K562 (cell line): ENCODE data around the gene HORMAD1. TPM values are rescaled to one million over a fixed set of nuclear protein-coding genes. Genes with fewer than 3 reads are reported as not detected.

Source experiments
- ATAC-seq: fragments of 200-7000 bp; cut with Tn5 transposase; 3 replicates; pipeline ENCODE4 v1.9.1; 2020; ENCODE audit warnings: moderate library complexity
- BruUV-seq: library from RNA; stranded (reverse); fragments of 400-500 nt; replicated peaks from 2 replicates; lab custom pipeline; 2021; lab: Mats Ljungman, UMichigan
- CTCF ChIA-PET: fragments of 300-600 bp; formaldehyde crosslinking; extraction: SDS; loops from one replicate; lab custom pipeline; 2021; ENCODE audit warnings: low intra/inter-chr PET ratio; lab: Yijun Ruan, JAX
- POLR2A ChIA-PET: fragments of 300-600, 350-650 bp; sonication (Branson Sonifier 250); formaldehyde crosslinking; extraction: SDS; loops from one replicate; lab custom pipeline; 2021; ENCODE audit warnings: antibody characterized with exemption, inconsistent platforms; lab: Yijun Ruan, JAX
- DNase-seq, 4 experiments: peaks; one replicate each; pipeline versions ENCODE4 v3.0.0 to v3.0.0-alpha.2; 2011 to 2018; ENCODE audit warnings: low spot score in 3 of 4, mixed read lengths in 3 of 4; ENCODE audit errors: extremely low read depth in 1 of 4
- FAIRE-seq: peaks from 2 replicates; lab custom pipeline; 2011; peaks lifted over from hg19 to GRCh38; lab: Jason Lieb, UNC
- H2AFZ ChIP-seq: 2 replicates; pipeline ENCODE4 v1.6.0; 2011; ENCODE audit warnings: low read depth, low read length, control low read depth, inconsistent platforms
- H3K27ac ChIP-seq: fragments of 200-600 bp; 3 replicates; pipeline ENCODE4 v1.8.0; 2011; ENCODE audit warnings: low read depth, mild to moderate bottlenecking, control low read depth, inconsistent platforms, low read length, moderate library complexity, mixed read lengths; ENCODE audit errors: extremely low read depth
- H3K27me3 ChIP-seq, 2 experiments: fragments of 300-600 bp in 1 of 2; 2 replicates in 1 of 2; 3 replicates in 1 of 2; pipeline versions ENCODE4 v1.6.0 to v1.8.0; 2011; ENCODE audit warnings: inconsistent platforms in 2 of 2, low read length in 2 of 2, mild to moderate bottlenecking in 1 of 2, mixed read lengths in 1 of 2, moderate library complexity in 1 of 2; ENCODE audit not compliant: control insufficient read depth in 2 of 2, insufficient read depth in 2 of 2
- H3K36me3 ChIP-seq: fragments of 300-600 bp; 3 replicates; pipeline ENCODE4 v1.8.0; 2011; ENCODE audit warnings: mild to moderate bottlenecking, low read length, inconsistent platforms; ENCODE audit not compliant: control insufficient read depth, insufficient read depth
- H3K4me1 ChIP-seq, 2 experiments: fragments of 200-600 bp in 1 of 2; replicated peaks in 1 of 2; 2 replicates in 1 of 2; 3 replicates in 1 of 2; pipeline versions ENCODE4 v1.5.1 to v1.8.0; 2011; ENCODE audit warnings: inconsistent platforms in 2 of 2, low read length in 2 of 2, mild to moderate bottlenecking in 1 of 2, mixed read lengths in 1 of 2, moderate library complexity in 1 of 2; ENCODE audit not compliant: control insufficient read depth in 2 of 2, insufficient read depth in 2 of 2
- H3K4me2 ChIP-seq: 2 replicates; pipeline ENCODE4 v1.6.1; 2011; ENCODE audit warnings: low read length, control low read depth, inconsistent platforms, mixed read lengths; ENCODE audit not compliant: insufficient read depth
- H3K4me3 ChIP-seq: fragments of 200-600 bp; sonication (generic), shearing (Covaris generic); 2 replicates; pipeline ENCODE4 v1.5.1; 2016; ENCODE audit warnings: control low read depth, inconsistent platforms
- H3K79me2 ChIP-seq: fragments of 200-600 bp; 3 replicates; pipeline ENCODE4 v1.8.0; 2011; ENCODE audit warnings: low read length, inconsistent platforms; ENCODE audit not compliant: control insufficient read depth, insufficient read depth
- H3K9ac ChIP-seq, 2 experiments: 2 replicates each; pipeline versions ENCODE4 v1.6.0 to v1.6.1; 2011; ENCODE audit warnings: low read depth in 2 of 2, low read length in 2 of 2, control low read depth in 1 of 2, inconsistent platforms in 1 of 2, mild to moderate bottlenecking in 1 of 2, mixed read lengths in 1 of 2; ENCODE audit not compliant: insufficient read depth in 1 of 2
- H3K9me1 ChIP-seq: one replicate; pipeline ENCODE4 v1.6.0; 2011; ENCODE audit warnings: inconsistent platforms, mild to moderate bottlenecking, low read length, moderate library complexity; ENCODE audit not compliant: control insufficient read depth, insufficient read depth
- H3K9me3 ChIP-seq: replicated peaks from 2 replicates; pipeline ENCODE4 v1.5.1; 2011; ENCODE audit warnings: low read depth, low read length, inconsistent platforms; ENCODE audit not compliant: control insufficient read depth, insufficient read depth
- H4K20me1 ChIP-seq: replicated peaks from 2 replicates; pipeline ENCODE4 v1.6.1; 2011; ENCODE audit warnings: low read length, inconsistent platforms, mixed read lengths; ENCODE audit not compliant: control insufficient read depth, insufficient read depth
- BDP1 ChIP-seq: IDR thresholded peaks from 3 replicates; pipeline ENCODE4 v1.6.1; 2011; ENCODE audit not compliant: insufficient read length, insufficient read depth
- CREM ChIP-seq: IDR thresholded peaks from 2 replicates; pipeline ENCODE4 v1.6.1; 2014; ENCODE audit warnings: antibody characterized with exemption, low read depth
- ERF ChIP-seq: fragments of 450-650 bp; formaldehyde crosslinking; IDR thresholded peaks from 2 replicates; pipeline ENCODE4 v1.4.0; 2020; ENCODE audit warnings: mild to moderate bottlenecking, mixed read lengths
- MAFK ChIP-seq: IDR thresholded peaks from 2 replicates; pipeline ENCODE4 v1.6.1; 2011; ENCODE audit warnings: low read length, improper control_type of control experiment
- MED1 ChIP-seq: sonication (generic); formaldehyde crosslinking; IDR thresholded peaks from 2 replicates; pipeline ENCODE4 v1.8.1; 2023; ENCODE audit warnings: missing genetic modification reagents, borderline replicate concordance
- MXI1 ChIP-seq: IDR thresholded peaks from 2 replicates; pipeline ENCODE4 v1.6.1; 2011; ENCODE audit warnings: low read depth, mild to moderate bottlenecking, improper control_type of control experiment, low read length
- NFYB ChIP-seq: IDR thresholded peaks from 2 replicates; pipeline ENCODE4 v1.6.1; 2011; ENCODE audit warnings: mild to moderate bottlenecking, moderate library complexity; ENCODE audit not compliant: insufficient read length; ENCODE audit errors: extremely low read depth
- NR4A1 ChIP-seq, 2 experiments: fragments of 250-450 bp in 1 of 2; fragments of 450-650 bp in 1 of 2; sonication (Bioruptor Pico) in 1 of 2; IDR thresholded peaks; 2 replicates each; pipeline versions ENCODE4 v1.4.0 to v1.6.1; 2016 to 2020; ENCODE audit warnings: mild to moderate bottlenecking in 2 of 2, missing compliant biosample characterization in 1 of 2, missing genetic modification characterization in 1 of 2, moderate library complexity in 1 of 2
- OTX1 ChIP-seq: fragments of 450-650 bp; formaldehyde crosslinking; IDR thresholded peaks from 2 replicates; pipeline ENCODE4 v1.4.0; 2022; ENCODE audit warnings: mild to moderate bottlenecking
- TGIF2 ChIP-seq: sonication (generic); formaldehyde crosslinking; IDR thresholded peaks from 2 replicates; pipeline ENCODE4 v1.8.1; 2022; ENCODE audit warnings: mild to moderate bottlenecking, missing genetic modification reagents, moderate library complexity
- ZNF197 ChIP-seq: fragments of 200-800 bp; sonication (Bioruptor generic); IDR thresholded peaks from 2 replicates; pipeline ENCODE4 v1.6.1; 2016; ENCODE audit warnings: low read depth, missing genetic modification characterization, missing compliant biosample characterization
- WGBS: fragments of 100-300 bp; shearing (Covaris generic); methylation state at CpG from one replicate; pipeline ENCODE4 v1.1.6; 2016; ENCODE audit warnings: low coverage, mixed read lengths; ENCODE audit not compliant: insufficient coverage; ENCODE audit errors: missing lambda C conversion rate; 5-methylcytosine and 5-hydroxymethylcytosine counted together
- in situ Hi-C: fragments of 300-500 bp; cut with MboI; formaldehyde crosslinking; loops from 4 replicates; pipeline ENCODE4 v1.15.0; 2018; ENCODE audit warnings: inconsistent platforms, mixed read lengths
- intact Hi-C: fragments of 100-400 bp; cut with micrococcal nuclease; formaldehyde crosslinking; loops from 2 replicates; pipeline ENCODE4 v1.14.2; 2022
- polyA plus RNA-seq, 8 experiments: library from polyadenylated mRNA; depleted of rRNA in 4 of 8; stranded (reverse) in 5 of 8; unstranded in 3 of 8; fragments of >200 nt; fragmentation: Nextera tagmentation in 2 of 8; fragmentation: Illumina TruSeq in 1 of 8; extraction: Ambion mirVana in 2 of 8; extraction: Trizol in 1 of 8; gene quantifications; 2 replicates each; pipeline versions ENCODE4 v1.2.1 to v1.2.3, GENCODE V29; 2011 to 2014; ENCODE audit warnings: inconsistent platforms in 1 of 8, missing spikeins in 1 of 8
- total RNA-seq, 7 experiments: library from RNA; depleted of rRNA in 6 of 7; stranded (reverse); fragments of >200 nt in 6 of 7; fragmentation: Illumina TruSeq in 2 of 7; extraction: Trizol in 2 of 7; gene quantifications; 2 replicates each; pipeline versions ENCODE4 v1.2.1 to v1.2.3, GENCODE V29; 2011 to 2021; ENCODE audit warnings: low replicate concordance in 1 of 7
- TF ChIP-seq, protein P1 (sequence below): IDR thresholded peaks from 2 replicates; pipeline ENCODE4 v1.6.1; 2012; ENCODE audit warnings: low read depth, low read length, improper control_type of control experiment, borderline replicate concordance
- TF ChIP-seq, protein P2 (sequence below), 2 experiments: fragments of 450-650 bp; conservative IDR thresholded peaks; 2 replicates each; pipeline ENCODE4 v1.6.1; 2017; ENCODE audit warnings: mild to moderate bottlenecking in 2 of 2, moderate library complexity in 2 of 2
- TF ChIP-seq, protein P3 (sequence below): fragments of 250-450 bp; sonication (Bioruptor Pico); IDR thresholded peaks from 2 replicates; pipeline ENCODE4 v1.5.0; 2020; ENCODE audit warnings: mild to moderate bottlenecking, borderline replicate concordance
- TF ChIP-seq, protein P4 (sequence below): fragments of 250-450 bp; sonication (Bioruptor Pico); IDR thresholded peaks from 2 replicates; pipeline ENCODE4 v1.5.1; 2021; ENCODE audit warnings: mild to moderate bottlenecking

HORMAD1 gene
- total and polyA plus RNA-seq, 9 of the 15 experiments (the other 6 are each of a cell fraction or from before 2014, with no cell fraction given): not detected

DNA sequence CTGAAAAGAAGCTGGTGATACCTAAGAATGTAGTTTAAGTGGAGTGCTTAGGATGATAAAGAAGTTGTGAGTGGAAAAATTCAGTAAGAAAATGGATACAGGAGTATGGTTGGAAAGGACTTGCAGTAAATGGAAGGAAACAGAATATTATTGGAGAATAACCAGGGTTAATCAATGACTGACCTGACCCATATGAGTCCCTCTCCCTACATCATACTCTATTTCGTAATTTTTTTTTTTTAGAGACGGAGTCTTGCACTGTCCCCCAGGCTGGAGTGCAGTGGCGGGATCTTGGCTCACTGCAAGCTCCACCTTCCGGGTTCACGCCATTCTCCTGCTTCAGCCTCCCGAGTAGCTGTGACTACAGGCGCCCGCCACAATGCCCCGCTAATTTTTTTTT is 57.9 kb downstream of the HORMAD1 start (continued):
- TF ChIP-seq NFYB (no peak), NR4A1 (CRISPR knock-in tag; IDR thresholded peaks at IDR 0.05) (no peak), NR4A1 (tag; IDR thresholded peaks at IDR 0.05) (no peak), MAFK (no peak)
- TF ChIP-seq, protein P1, sequence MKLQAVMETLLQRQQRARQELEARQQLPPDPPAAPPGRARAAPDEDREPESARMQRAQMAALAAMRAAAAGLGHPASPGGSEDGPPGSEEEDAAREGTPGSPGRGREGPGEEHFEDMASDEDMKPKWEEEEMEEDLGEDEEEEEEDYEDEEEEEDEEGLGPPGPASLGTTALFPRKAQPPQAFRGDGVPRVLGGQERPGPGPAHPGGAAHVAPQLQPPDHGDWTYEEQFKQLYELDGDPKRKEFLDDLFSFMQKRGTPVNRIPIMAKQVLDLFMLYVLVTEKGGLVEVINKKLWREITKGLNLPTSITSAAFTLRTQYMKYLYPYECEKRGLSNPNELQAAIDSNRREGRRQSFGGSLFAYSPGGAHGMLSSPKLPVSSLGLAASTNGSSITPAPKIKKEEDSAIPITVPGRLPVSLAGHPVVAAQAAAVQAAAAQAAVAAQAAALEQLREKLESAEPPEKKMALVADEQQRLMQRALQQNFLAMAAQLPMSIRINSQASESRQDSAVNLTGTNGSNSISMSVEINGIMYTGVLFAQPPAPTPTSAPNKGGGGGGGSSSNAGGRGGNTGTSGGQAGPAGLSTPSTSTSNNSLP: no peak

DNA sequence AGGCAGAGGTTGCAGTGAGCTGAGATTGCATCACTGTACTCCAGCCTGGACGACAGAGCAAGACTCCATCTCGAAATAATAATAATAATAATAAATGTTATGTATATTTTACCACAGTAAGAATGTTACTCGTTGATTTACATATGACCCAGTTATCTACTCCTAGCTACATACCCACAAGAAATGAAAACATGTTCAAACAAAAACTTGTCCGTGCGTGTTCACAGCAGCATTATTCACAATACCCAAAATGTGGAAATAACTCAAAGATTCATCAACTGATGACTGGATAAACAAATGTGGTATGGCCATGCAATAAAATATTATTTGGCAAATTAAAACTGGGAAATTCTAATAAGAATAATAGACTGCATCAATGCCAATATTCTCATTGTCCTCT is 59.5 kb downstream of the HORMAD1 start:
- 92% methylated on average over 5 of the region's 5 CpGs for WGBS
- H3K9me1 ChIP-seq: no peaks in the 10 kb centered on the region
- H3K4me2 ChIP-seq: no peak overlapping the region
- CTCF ChIA-PET: no interaction called here
- DNase-seq: no peak
- peaks cover 35% of the 10 kb centered on the region; the same call in 2 of the 3 replicates for H3K36me3 ChIP-seq
- BruUV-seq: no TSS peak
- no peak overlapping the region for H3K9ac ChIP-seq
- FAIRE-seq: no peak
- POLR2A ChIA-PET: interaction anchor here (1.0 to 1.2 kb wide), 2 partner anchors 9 to 15 kb away, joined by 3 read pairs; no protein-coding TSS in a partner anchor
- ATAC-seq: no peak
- H3K4me3 ChIP-seq: no peak overlapping the region
- H3K9me3 ChIP-seq: no peaks in the 10 kb centered on the region
- intact Hi-C loops (no loop called here), in situ Hi-C loops (no loop called here)
- H4K20me1 ChIP-seq: no peaks in the 10 kb centered on the region
- H3K79me2 ChIP-seq: no peaks in the 10 kb centered on the region
- H3K27ac ChIP-seq: no peak overlapping the region
- H3K27me3 ChIP-seq: no peaks in the 10 kb centered on the region
- no peaks in the 10 kb centered on the region for H3K4me1 ChIP-seq
- H2AFZ ChIP-seq: no peak overlapping the region
- TF ChIP-seq, protein P2, sequence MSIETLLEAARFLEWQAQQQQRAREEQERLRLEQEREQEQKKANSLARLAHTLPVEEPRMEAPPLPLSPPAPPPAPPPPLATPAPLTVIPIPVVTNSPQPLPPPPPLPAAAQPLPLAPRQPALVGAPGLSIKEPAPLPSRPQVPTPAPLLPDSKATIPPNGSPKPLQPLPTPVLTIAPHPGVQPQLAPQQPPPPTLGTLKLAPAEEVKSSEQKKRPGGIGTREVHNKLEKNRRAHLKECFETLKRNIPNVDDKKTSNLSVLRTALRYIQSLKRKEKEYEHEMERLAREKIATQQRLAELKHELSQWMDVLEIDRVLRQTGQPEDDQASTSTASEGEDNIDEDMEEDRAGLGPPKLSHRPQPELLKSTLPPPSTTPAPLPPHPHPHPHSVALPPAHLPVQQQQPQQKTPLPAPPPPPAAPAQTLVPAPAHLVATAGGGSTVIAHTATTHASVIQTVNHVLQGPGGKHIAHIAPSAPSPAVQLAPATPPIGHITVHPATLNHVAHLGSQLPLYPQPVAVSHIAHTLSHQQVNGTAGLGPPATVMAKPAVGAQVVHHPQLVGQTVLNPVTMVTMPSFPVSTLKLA (conservative IDR thresholded peaks at IDR 0.05): no peak
- TF ChIP-seq ZNF197 (CRISPR knock-in tag) (no peak), CREM (no peak), MXI1 (no peak), BDP1 (no peak), OTX1 (CRISPR knock-in tag) (no peak), MED1 (CRISPR knock-in tag) (no peak), ERF (CRISPR knock-in tag) (no peak), TGIF2 (CRISPR knock-in tag) (no peak)
- TF ChIP-seq, protein P3, sequence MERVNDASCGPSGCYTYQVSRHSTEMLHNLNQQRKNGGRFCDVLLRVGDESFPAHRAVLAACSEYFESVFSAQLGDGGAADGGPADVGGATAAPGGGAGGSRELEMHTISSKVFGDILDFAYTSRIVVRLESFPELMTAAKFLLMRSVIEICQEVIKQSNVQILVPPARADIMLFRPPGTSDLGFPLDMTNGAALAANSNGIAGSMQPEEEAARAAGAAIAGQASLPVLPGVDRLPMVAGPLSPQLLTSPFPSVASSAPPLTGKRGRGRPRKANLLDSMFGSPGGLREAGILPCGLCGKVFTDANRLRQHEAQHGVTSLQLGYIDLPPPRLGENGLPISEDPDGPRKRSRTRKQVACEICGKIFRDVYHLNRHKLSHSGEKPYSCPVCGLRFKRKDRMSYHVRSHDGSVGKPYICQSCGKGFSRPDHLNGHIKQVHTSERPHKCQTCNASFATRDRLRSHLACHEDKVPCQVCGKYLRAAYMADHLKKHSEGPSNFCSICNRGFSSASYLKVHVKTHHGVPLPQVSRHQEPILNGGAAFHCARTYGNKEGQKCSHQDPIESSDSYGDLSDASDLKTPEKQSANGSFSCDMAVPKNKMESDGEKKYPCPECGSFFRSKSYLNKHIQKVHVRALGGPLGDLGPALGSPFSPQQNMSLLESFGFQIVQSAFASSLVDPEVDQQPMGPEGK: no peak
- TF ChIP-seq, protein P4, sequence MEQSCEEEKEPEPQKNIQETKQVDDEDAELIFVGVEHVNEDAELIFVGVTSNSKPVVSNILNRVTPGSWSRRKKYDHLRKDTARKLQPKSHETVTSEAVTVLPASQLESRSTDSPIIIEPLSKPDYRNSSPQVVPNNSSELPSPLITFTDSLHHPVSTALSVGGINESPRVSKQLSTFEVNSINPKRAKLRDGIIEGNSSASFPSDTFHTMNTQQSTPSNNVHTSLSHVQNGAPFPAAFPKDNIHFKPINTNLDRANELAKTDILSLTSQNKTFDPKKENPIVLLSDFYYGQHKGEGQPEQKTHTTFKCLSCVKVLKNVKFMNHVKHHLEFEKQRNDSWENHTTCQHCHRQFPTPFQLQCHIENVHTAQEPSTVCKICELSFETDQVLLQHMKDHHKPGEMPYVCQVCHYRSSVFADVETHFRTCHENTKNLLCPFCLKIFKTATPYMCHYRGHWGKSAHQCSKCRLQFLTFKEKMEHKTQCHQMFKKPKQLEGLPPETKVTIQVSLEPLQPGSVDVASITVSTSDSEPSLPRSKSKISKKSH (CRISPR knock-in tag): no peak
